Astrocyte (in vitro differentiated cells and primary cell): Measurements from ENCODE around the gene HOXB13.
A peak's percentile ranks its signal among the peaks of the same experiment; 100 is the strongest.

Experiments
- EZH2 ChIP-seq: IDR thresholded peaks from 2 replicates; pipeline ENCODE4 v1.6.1; 2012; ENCODE audit warnings: mild to moderate bottlenecking, low read length, inconsistent platforms; ENCODE audit not compliant: insufficient read depth
- TF ChIP-seq, protein P1 (sequence below): IDR thresholded peaks from 2 replicates; pipeline ENCODE4 v1.5.1; 2011; ENCODE audit warnings: low read depth, mild to moderate bottlenecking, inconsistent platforms, low read length, moderate library complexity; ENCODE audit not compliant: insufficient read depth

GRCh38 chr17:48723423-48724250 is 4.9 kb downstream of the HOXB13 start:
- TF ChIP-seq, protein P1, sequence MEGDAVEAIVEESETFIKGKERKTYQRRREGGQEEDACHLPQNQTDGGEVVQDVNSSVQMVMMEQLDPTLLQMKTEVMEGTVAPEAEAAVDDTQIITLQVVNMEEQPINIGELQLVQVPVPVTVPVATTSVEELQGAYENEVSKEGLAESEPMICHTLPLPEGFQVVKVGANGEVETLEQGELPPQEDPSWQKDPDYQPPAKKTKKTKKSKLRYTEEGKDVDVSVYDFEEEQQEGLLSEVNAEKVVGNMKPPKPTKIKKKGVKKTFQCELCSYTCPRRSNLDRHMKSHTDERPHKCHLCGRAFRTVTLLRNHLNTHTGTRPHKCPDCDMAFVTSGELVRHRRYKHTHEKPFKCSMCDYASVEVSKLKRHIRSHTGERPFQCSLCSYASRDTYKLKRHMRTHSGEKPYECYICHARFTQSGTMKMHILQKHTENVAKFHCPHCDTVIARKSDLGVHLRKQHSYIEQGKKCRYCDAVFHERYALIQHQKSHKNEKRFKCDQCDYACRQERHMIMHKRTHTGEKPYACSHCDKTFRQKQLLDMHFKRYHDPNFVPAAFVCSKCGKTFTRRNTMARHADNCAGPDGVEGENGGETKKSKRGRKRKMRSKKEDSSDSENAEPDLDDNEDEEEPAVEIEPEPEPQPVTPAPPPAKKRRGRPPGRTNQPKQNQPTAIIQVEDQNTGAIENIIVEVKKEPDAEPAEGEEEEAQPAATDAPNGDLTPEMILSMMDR = no peak
- TF ChIP-seq EZH2 = peak; percentile 12
